Stimulated activated CD4-positive, alpha-beta T cell treated with anti-CD3 and anti-CD28 coated beads, Interleukin-2, amount 100 ng/mL, for 24 hours (primary cell): ENCODE data around the gene FERMT3.
A peak's percentile ranks its signal among the peaks of the same experiment; 100 is the strongest.

Experiments used
- DNase-seq, 2 donors: peaks; one replicate each; pipeline ENCODE4 v3.0.0-alpha.2; 2020

Gene FERMT3

GRCh38 chr11:64186492-64187165 is 19.9 kb upstream of the FERMT3 start:
- peak; percentile 41 to 48 for DNase-seq

GRCh38 chr11:64192434-64192833 is 14.1 kb upstream of the FERMT3 start:
- no peak for DNase-seq

GRCh38 chr11:64196626-64197025 is 9.9 kb upstream of the FERMT3 start:
- DNase-seq: no peak

GRCh38 chr11:64198511-64198910 is 8.0 kb upstream of the FERMT3 start:
- DNase-seq: no peak

- no peak for DNase-seq
Measured at GRCh38 chr11:64201543-64201942, 5.0 kb upstream of the FERMT3 start.

- DNase-seq: no peak
Measured at GRCh38 chr11:64202992-64203391, 3.5 kb upstream of the FERMT3 start.

- no peak for DNase-seq
Measured at GRCh38 chr11:64203421-64204079, 3.0 kb upstream of the FERMT3 start.

GRCh38 chr11:64204080-64204440 is 2.5 kb upstream of the FERMT3 start:
- DNase-seq: no peak

GRCh38 chr11:64204464-64204989 is 2.0 kb upstream of the FERMT3 start:
- DNase-seq: peak; percentile 75 to 79

- peak; percentile 84 to 85 for DNase-seq
Measured at GRCh38 chr11:64207256-64208085, 950 bp downstream of the FERMT3 start.

- no peak for DNase-seq
Measured at GRCh38 chr11:64208086-64208795, 1.7 kb downstream of the FERMT3 start.

GRCh38 chr11:64208796-64209562 is 2.5 kb downstream of the FERMT3 start:
- DNase-seq: no peak

GRCh38 chr11:64209563-64209843 is 3.0 kb downstream of the FERMT3 start:
- no peak for DNase-seq

- DNase-seq: no peak
Measured at GRCh38 chr11:64210301-64211020, 3.9 kb downstream of the FERMT3 start.

- no peak for DNase-seq
Measured at GRCh38 chr11:64211181-64211872, 4.8 kb downstream of the FERMT3 start.

- no peak for DNase-seq
Measured at GRCh38 chr11:64216879-64217278, 10.4 kb downstream of the FERMT3 start.

GRCh38 chr11:64218628-64219353 is 12.3 kb downstream of the FERMT3 start:
- no peak for DNase-seq

GRCh38 chr11:64219354-64219684 is 12.8 kb downstream of the FERMT3 start:
- no peak for DNase-seq

- DNase-seq: no peak
Measured at GRCh38 chr11:64219755-64220154, 13.2 kb downstream of the FERMT3 start.

GRCh38 chr11:64220271-64220670 is 13.8 kb downstream of the FERMT3 start:
- DNase-seq: no peak

GRCh38 chr11:64220798-64221197 is 14.3 kb downstream of the FERMT3 start:
- DNase-seq: no peak
